ENCODE results near the gene NMT1.
A peak's percentile ranks its signal among the peaks of the same experiment; 100 is the strongest.

Gene NMT1

GRCh38 chr17:45148183-45149036 lies 87.3 kb downstream of the NMT1 start, which contains the start of gene HEXIM1:
HEXIM1 (plus strand) TSS chr17:45148475; CDS start chr17:45149191, 716 bp downstream.
- peaks cover 40% of the 10 kb centered on the region for H3F3A ChIP-seq (ENCODE audit: insufficient read depth, low read length)

DNA sequence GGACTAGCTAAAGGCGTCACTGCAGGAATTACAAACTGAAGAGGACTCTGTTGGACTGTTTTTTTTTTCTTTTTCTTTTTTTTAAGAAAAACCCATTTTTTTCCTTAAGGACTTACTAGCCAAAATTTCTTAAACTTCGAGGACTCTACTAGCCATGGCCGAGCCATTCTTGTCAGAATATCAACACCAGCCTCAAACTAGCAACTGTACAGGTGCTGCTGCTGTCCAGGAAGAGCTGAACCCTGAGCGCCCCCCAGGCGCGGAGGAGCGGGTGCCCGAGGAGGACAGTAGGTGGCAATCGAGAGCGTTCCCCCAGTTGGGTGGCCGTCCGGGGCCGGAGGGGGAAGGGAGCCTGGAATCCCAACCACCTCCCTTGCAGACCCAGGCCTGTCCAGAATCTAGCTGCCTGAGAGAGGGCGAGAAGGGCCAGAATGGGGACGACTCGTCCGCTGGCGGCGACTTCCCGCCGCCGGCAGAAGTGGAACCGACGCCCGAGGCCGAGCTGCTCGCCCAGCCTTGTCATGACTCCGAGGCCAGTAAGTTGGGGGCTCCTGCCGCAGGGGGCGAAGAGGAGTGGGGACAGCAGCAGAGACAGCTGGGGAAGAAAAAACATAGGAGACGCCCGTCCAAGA lies 88.0 kb downstream of the NMT1 start:
- H3K9ac ChIP-seq (ENCODE audit: low read length): peak overlapping the region; percentile 66
- peaks cover 40% of the 10 kb centered on the region for H3F3A ChIP-seq (ENCODE audit: insufficient read depth, low read length)
- H3K27ac ChIP-seq (ENCODE audit: low read length): peak overlapping the region; percentile 56; the same call in 1 of the 2 replicates
- peaks cover 25% of the 10 kb centered on the region for H3K79me2 ChIP-seq (ENCODE audit: low read length)
- peaks cover 13% of the 10 kb centered on the region for H3K4me1 ChIP-seq (ENCODE audit: low read length)
- H3K27me3 ChIP-seq (replicated peaks; ENCODE audit: insufficient read depth, low read length): no peaks in the 10 kb centered on the region
- H4K20me1 ChIP-seq (ENCODE audit: insufficient read depth, low read length): no peaks in the 10 kb centered on the region; the same call in 1 of the 2 replicates
- peak overlapping the region; percentile 83 for H3K4me3 ChIP-seq (ENCODE audit: low read length)
- no peaks in the 10 kb centered on the region for H3K9me3 ChIP-seq (replicated peaks; ENCODE audit: insufficient read depth, low read length)
- H3K36me3 ChIP-seq (replicated peaks; ENCODE audit: insufficient read depth, low read length): no peaks in the 10 kb centered on the region
- DNase-seq: peak; percentile 76
- TF ChIP-seq CTCF (IDR thresholded peaks at IDR 0.05; ENCODE audit: low read length): peak; percentile 84
- TF ChIP-seq EZH2 (optimal IDR thresholded peaks at IDR 0.05; ENCODE audit: low read depth, low read length): no peak
- peak overlapping the region; percentile 90 for H3K4me2 ChIP-seq (ENCODE audit: low read depth, low read length)
- H3K9me2 ChIP-seq (replicated peaks; ENCODE audit: insufficient read depth, low read length): no peaks in the 10 kb centered on the region
- H2AFZ ChIP-seq (ENCODE audit: low read length): peak overlapping the region; percentile 33; the same call in 1 of the 2 replicates

More at GRCh38 chr17:45148183-45149036, 87.3 kb downstream of the NMT1 start, which contains the start of gene HEXIM1:
- Histone ChIP-seq H3K4me3 (ENCODE audit: low read length) (peak within 1 kb of the TSS; percentile 83), H3K9me2 (replicated peaks; ENCODE audit: insufficient read depth, low read length) (no peaks in the 10 kb centered on the region), H3K9me3 (replicated peaks; ENCODE audit: insufficient read depth, low read length) (no peaks in the 10 kb centered on the region), H3K4me2 (ENCODE audit: low read depth, low read length) (peak within 1 kb of the TSS; percentile 90), H3K27ac (ENCODE audit: low read length) (peak within 1 kb of the TSS; percentile 91), H4K20me1 (ENCODE audit: insufficient read depth, low read length) (no peaks in the 10 kb centered on the region; the same call in 1 of the 2 replicates), H3K9ac (ENCODE audit: low read length) (peak within 1 kb of the TSS; percentile 97), H3K36me3 (replicated peaks; ENCODE audit: insufficient read depth, low read length) (no peaks in the 10 kb centered on the region), H3K4me1 (ENCODE audit: low read length) (peaks cover 13% of the 10 kb centered on the region), H3K27me3 (replicated peaks; ENCODE audit: insufficient read depth, low read length) (no peaks in the 10 kb centered on the region), H2AFZ (ENCODE audit: low read length) (peak within 1 kb of the TSS; percentile 73), H3K79me2 (ENCODE audit: low read length) (peaks cover 25% of the 10 kb centered on the region)
- peak; percentile 100 for DNase-seq
- no peak for TF ChIP-seq CTCF (IDR thresholded peaks at IDR 0.05; ENCODE audit: low read length)
- no peak for TF ChIP-seq EZH2 (optimal IDR thresholded peaks at IDR 0.05; ENCODE audit: low read depth, low read length)
- TF ChIP-seq EZH2phosphoT487 (IDR thresholded peaks at IDR 0.05; ENCODE audit: low read length): no peak

- no peaks in the 10 kb centered on the region for H3K27me3 ChIP-seq (replicated peaks; ENCODE audit: insufficient read depth, low read length)
- peak; percentile 49 for DNase-seq
- H2AFZ ChIP-seq (ENCODE audit: low read length): peak overlapping the region; percentile 33; the same call in 1 of the 2 replicates
- no peaks in the 10 kb centered on the region for H3K9me2 ChIP-seq (replicated peaks; ENCODE audit: insufficient read depth, low read length)
- no peaks in the 10 kb centered on the region for H3K36me3 ChIP-seq (replicated peaks; ENCODE audit: insufficient read depth, low read length)
- no peak for TF ChIP-seq EZH2phosphoT487 (IDR thresholded peaks at IDR 0.05; ENCODE audit: low read length)
- no peak for TF ChIP-seq CTCF (IDR thresholded peaks at IDR 0.05; ENCODE audit: low read length)
- TF ChIP-seq EZH2 (optimal IDR thresholded peaks at IDR 0.05; ENCODE audit: low read depth, low read length): no peak
- peak overlapping the region; percentile 66 for H3K9ac ChIP-seq (ENCODE audit: low read length)
- H3F3A ChIP-seq (ENCODE audit: insufficient read depth, low read length): peaks cover 40% of the 10 kb centered on the region
- H3K79me2 ChIP-seq (ENCODE audit: low read length): peaks cover 25% of the 10 kb centered on the region
- H4K20me1 ChIP-seq (ENCODE audit: insufficient read depth, low read length): no peaks in the 10 kb centered on the region; the same call in 1 of the 2 replicates
- H3K4me3 ChIP-seq (ENCODE audit: low read length): peak overlapping the region; percentile 83
- peak overlapping the region; percentile 90 for H3K4me2 ChIP-seq (ENCODE audit: low read depth, low read length)
- no peaks in the 10 kb centered on the region for H3K9me3 ChIP-seq (replicated peaks; ENCODE audit: insufficient read depth, low read length)
- peaks cover 13% of the 10 kb centered on the region for H3K4me1 ChIP-seq (ENCODE audit: low read length)
- H3K27ac ChIP-seq (ENCODE audit: low read length): peak overlapping the region; percentile 56; the same call in 1 of the 2 replicates
Observed at GRCh38 chr17:45149669-45150664, 88.8 kb downstream of the NMT1 start.

All from MM.1S (cell line).